Hematopoietic multipotent progenitor cell (in vitro differentiated cells): ENCODE measurements around the gene STK11IP. TPM values are rescaled to one million over a fixed set of nuclear protein-coding genes. Genes with fewer than 3 reads are reported as not detected.

Source experiments
- DNase-seq, 3 donors: peaks; one replicate each; pipeline ENCODE4 v3.0.0-alpha.2; 2011 to 2015; ENCODE audit warnings: low read depth in 2 of 3, low spot score in 2 of 3
- total RNA-seq: library from RNA; depleted of rRNA; stranded (reverse); fragments of >200 nt; gene quantifications from one replicate; pipeline ENCODE4 v1.2.3, GENCODE V29; 2012

The STK11IP gene
- total RNA-seq, 1 donor: 30.2 TPM

- DNase-seq: no peak
Measured at GRCh38 chr2:219575566-219576504, 21.8 kb upstream of the STK11IP start.

- no peak for DNase-seq
Measured at GRCh38 chr2:219576505-219577388, 20.9 kb upstream of the STK11IP start.

GRCh38 chr2:219578811-219579613 is 18.6 kb upstream of the STK11IP start:
- no peak for DNase-seq

GRCh38 chr2:219581346-219581745 is 16.3 kb upstream of the STK11IP start:
- no peak for DNase-seq

- DNase-seq: no peak
Measured at GRCh38 chr2:219591091-219591490, 6.6 kb upstream of the STK11IP start.

GRCh38 chr2:219592736-219593135 is 4.9 kb upstream of the STK11IP start:
- no peak for DNase-seq

GRCh38 chr2:219593154-219593553 is 4.5 kb upstream of the STK11IP start:
- DNase-seq: no peak

GRCh38 chr2:219595256-219595655 is 2.4 kb upstream of the STK11IP start:
- DNase-seq: peak in 1 of 3 donors; percentile 74

- DNase-seq: no peak
Measured at GRCh38 chr2:219596954-219597551, 604 bp upstream of the STK11IP start.

- no peak for DNase-seq
Measured at GRCh38 chr2:219598308-219599078, 836 bp downstream of the STK11IP start.

- DNase-seq: peak in 2 of 3 donors; percentile 39 to 52
Measured at GRCh38 chr2:219603771-219604170, 6.1 kb downstream of the STK11IP start.

GRCh38 chr2:219605607-219605954 is 7.9 kb downstream of the STK11IP start:
- no peak for DNase-seq

GRCh38 chr2:219607931-219608330 is 10.3 kb downstream of the STK11IP start:
- DNase-seq: no peak

- no peak for DNase-seq
Measured at GRCh38 chr2:219608399-219608964, 10.8 kb downstream of the STK11IP start.

GRCh38 chr2:219609149-219609750 is 11.6 kb downstream of the STK11IP start:
- no peak for DNase-seq

GRCh38 chr2:219611306-219611705 is 13.6 kb downstream of the STK11IP start:
- no peak for DNase-seq

GRCh38 chr2:219611866-219612576 is 14.4 kb downstream of the STK11IP start:
- DNase-seq: no peak
